Non-pigmented ciliary epithelial cell (primary cell): ENCODE measurements around the gene RPTOR.

ENCODE experiments used
- DNase-seq: peaks from one replicate; pipeline ENCODE4 v3.0.0-alpha.2; 2010; ENCODE audit warnings: low read depth

RPTOR gene

DNA sequence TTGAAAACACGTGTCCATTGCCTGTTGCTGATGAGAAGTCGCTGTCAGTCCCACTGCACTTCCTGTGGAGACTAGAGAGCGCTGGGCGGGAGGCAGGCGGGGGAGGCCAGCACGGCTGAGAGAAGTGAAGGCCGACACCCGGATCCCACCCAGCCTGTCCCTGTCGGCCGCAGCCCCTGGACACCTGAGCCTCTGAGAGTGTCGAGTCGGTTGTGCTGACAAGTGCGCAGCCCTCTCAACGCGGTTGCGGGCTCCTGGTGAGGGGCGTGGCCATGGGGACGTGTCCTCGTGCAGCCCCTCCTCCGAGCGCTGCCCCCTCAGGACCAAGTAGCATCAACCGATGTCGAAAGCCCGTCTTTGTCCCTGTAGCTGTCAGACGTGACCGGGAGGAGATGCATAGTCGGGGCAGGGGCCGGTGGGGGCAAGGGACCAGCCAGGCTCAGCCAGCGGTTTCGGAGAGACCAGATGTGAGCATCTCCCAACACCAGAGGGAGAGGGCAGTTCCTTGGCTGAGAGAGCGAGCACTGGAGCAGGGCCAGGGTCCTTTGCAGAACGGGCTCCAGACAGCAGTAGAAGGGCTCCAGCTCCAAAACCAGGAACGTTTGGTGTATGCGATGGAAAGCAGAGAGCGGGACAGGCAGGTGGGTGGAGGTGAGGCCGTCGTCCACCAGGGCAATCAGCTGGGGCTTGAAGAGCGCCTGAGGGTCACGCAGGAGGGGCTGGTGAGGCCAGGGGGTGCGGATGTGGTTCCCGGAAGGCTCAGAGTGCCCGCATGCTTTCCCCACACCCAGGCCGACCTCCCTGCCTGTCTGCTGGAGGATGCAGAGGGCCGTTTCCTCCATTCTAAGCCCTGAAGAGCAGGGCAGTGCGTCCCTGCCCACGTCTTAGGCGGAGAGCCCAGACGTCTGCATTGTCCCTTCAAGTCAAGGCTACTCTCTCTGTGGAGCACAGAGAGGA is 403.7 kb downstream of the RPTOR start:
- DNase-seq = no peak

DNA sequence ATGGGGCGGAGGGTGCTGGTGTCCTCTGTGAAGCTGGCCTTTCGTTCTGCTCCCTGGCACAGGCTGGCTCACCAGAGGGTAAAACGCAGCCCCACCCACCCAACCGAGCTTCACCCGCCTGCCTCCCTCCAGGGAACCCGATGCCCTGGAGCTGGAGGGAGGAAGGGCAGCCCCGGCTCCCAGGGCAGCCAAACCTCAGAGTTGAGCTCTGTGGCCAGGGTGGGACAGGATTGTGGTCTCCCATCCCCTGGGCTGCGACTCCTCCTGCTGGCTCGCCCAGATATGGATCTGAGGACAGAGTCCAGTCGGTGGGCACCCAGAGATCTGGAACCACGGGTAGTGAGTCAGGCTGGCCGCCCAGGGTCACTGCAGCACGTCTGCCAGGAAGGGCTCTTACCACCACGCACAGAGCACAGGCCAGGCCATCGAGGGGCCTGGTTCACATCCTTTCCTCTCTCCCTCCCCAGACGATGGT is 404.4 kb downstream of the RPTOR start:
- no peak for DNase-seq

DNA sequence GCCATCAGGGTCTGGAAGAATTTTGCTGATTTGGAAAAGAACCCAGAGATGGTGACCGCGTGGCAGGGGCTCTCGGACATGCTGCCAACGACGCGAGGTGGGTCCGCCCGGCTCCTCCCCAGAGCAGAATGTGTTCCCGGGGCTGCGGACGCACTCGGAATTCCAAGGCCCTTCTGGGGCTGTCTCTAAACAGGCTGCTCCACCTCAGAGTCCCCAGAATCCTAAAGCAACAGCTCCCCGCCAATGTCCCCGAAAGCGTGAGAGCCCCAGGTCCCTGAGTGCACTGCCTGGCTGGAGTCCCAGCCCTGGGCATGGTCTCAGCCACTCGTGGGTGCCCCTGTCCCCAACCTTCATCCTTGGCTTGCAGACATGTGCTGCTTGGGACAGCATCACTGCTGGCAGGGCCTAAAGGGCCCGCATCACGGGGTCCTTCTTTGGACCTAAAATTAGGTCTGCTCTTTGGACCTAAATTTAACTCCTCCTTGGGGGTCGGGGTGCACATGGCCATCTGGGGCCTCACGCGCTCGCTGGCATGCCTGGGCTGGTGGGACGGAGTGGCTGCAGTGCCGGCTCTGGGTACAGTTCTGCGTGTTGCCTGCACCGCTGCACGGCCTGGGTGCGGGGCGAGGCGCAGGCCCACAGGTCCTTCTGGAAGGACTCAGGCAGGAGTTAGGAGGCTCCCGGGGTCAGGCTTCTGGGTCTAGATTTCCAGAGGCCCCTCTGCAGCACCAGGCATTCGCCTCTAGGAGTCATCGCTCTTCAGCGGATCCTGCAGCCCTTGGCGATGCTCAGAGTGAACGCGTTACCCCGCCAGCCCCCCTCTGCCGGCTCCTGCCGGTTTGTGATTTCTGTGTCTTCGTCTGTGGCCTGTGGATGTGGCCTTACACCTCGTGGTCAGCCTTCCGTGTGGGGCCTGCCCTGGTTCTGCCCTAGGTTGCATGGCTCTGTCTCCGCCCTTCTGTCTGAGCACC is 405.1 kb downstream of the RPTOR start:
- no peak for DNase-seq

DNA sequence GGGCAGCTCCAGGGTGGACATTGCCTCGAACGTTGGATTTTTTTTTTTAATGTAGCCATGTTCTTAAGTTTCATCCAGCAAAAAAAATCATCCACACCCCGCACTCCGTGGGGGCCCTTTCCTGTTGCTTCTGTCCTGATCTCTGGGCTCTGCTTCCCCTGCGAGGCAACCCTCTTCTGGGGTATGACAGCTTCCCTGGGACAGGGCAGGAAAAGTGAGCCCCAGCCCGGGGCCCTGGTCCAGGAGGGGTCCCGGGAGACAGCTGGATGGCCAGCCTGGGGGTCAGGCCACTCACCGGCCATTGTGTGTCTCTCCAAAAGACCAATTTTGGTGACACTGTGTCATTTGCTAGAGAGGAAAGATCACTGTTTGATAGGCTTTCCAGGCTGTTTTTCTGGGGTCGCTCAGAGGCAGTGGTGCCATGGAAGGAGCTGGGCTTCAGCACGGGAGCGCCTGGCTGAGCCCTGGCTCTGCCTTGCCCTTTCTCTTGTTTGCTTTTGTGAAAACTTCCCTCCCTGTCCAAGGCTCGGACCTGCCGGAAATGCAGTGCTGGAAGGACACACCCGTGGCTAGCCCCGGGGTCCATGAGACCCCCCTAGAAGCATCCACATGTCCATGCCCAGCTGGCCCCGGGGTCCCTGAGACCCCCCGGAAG is 406.0 kb downstream of the RPTOR start:
- no peak for DNase-seq

DNA sequence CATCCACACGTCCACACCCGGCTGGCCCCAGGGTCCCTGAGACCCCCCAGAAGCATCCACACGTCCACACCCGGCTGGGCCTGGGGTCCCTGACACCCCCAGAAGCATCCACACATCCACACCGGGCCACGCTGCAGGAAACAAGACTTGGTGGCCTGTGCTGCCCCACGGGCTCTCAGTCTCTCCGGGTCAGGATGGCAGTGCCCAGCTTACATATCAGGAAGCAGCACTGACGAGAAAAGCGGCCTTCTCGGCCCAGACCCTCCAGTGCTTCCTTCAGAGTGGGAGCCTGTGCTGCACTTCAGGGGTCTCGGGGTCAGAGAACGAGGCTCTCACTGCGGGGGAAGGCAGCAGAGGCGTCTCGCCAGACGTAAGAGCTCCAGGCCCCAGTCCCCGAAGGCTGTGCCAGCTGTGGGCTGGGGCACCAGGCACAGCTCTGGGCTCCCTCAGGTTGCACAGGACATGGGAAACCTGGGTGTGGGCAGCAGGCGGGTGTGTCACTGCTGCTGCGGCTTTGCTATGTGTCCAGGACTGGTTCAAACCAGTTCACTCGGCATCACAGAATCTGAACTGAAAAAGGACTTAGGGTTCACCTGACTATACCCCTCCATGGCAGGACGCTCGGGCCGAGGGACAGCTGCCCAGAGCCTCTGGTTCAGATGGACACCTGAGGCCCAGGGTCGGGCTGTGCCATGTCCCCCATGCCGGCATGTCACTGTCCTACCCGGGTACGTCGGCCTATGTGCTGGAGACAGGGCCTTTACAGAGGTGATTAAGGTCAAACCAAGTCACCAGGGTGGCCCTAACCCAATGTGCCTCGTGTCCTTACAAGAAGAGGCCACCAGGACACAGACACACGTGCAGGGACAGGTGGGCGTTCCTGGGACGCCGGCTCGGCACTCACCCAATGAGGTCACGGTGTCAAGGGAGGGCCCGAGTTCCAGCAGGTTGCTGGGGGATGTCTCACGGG is 406.8 kb downstream of the RPTOR start:
- DNase-seq = no peak

DNA sequence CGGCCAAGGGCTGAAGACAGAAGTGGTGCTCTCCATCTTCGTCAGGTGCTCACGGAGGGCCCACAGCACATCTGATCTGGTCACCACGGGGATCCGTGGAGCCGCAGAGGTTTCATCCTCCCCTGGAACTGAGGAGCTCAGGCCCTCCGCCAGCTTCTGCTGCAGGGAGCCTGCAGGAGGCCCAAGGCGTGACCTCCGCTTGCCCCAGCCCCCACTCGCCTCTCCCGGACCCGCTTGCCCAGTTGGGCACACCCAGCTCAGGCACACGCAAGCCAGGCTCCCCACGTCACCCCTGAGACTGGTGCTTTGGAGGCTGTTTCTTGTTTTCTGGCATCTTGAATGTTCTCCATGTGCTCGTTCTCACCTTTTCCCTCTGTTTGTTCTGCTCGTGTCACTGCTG is 407.7 kb downstream of the RPTOR start:
- no peak for DNase-seq

DNA sequence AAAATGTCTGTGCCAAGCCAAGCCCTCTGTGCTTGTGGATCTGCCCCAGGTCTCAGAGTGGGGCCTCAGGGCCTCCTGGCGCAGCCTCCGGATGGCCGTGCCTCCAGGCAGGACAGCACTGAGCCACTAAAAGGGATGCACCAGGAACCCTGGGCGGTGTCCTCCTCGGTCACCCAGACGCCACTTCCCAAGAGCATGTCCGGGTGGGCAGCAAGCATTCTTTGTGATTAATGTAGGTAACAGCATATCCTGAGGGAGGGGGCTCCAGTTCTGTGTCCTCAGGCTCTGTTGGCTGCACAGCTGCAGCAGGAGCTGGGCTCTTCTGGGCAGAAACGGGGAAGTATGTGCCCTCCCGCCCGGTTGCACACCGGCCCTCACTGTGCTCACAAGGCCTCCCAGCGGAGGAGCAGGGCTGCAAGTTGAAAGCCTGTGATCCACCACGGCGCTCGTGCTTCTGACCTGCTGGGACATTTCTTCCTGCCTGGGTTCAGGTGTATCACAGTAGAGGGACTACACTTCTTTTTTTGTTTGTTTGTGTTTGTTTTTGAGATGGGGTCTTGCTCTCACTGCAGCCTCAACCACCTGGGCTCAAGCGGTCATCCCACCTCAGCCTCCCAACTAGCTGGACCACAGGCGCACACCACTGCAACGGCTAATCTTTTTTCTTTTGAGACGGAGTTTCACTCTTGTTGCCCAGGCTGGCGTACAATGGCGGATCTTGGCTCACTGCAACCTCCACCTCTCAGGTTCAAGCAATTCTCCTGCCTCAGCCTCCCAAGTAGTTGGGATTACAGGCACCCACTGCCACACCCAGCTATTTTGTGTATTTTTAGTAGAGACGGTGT is 409.1 kb downstream of the RPTOR start:
- DNase-seq = no peak

DNA sequence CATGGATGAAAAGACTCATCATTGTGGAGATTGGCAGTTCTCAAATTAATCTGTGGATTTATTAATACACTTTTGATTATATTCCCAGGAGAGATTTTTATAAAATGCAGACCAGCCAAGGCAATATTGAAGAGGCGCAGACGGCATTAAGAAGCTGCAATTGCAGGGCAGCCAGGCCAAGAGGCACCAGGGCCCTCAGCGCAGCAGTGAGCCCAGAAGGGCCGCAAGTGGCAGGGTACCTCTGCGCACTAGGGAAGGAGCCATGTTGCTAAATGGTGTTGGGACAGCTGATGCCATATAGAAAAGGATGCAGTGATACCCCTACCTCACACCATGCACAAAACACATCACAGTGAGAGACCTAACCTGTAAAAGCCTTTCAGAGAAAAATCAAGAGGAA is 410.4 kb downstream of the RPTOR start:
- DNase-seq = no peak

DNA sequence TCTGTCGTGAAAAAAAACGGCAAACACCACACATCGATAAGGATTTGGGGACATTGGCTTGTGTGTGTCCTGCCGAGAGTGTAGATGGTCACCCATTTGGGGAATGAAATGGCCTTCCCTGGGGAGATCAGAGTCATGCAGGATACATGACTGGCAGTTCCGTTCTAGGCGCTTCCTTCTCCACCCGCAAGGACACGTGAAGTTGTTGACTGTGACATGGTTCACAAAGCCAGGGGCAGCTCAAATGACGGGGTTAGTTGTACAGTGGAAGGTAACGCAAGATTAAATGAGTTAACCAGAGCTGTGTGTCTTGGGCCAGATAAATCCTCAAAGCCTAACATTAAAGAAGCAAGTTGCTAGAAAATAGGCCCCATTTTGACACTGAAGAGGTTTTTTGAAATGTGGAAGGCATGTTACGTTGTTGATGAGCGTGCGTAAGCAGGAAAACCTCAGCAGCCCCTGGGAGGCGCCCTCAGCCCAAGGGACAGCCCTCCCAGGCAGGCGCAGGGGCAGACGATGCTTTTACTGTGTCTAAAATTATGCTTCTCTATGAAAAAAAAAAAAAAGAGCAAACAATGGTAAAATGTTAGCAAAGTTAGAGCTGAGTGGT is 411.1 kb downstream of the RPTOR start:
- no peak for DNase-seq

DNA sequence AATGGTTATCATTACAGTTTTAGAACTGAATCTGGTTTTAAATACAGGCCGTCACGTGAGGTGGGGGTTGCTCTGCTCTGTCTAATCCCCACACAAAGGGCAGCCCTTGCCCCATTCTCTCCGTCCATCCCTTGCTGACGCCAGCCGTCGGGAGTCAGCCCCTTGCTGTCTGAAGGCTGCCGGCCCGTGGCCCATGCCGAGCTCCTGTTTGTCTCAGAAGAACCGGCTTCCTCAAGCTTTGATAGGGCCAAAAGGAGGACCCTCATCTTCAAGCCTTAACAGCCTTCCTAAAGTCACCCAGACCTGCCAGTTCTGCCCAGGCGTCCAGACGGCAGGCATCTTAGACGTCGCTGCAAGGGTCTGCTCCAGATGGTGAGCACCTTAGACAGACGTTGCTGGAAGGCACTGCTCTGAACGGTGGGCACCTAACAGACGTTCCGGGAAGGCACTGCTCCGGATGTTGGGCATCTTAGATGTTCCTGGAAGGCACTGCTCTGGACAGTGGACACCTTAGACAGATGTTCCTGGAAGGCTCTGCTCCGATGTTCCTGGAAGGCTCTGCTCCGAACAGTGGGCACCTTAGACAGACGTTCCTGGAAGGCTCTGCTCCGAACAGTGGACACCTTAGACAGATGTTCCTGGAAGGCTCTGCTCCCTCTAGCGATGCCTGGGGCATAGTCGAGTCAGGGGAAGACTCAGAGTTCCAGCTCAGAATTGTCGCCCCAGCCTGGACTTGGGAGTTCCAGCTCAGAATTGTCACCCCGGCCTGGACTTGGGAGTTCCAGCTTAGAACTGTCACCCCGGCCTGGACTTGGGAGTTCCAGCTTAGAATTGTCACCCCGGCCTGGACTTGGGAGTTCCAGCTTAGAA is 411.9 kb downstream of the RPTOR start:
- no peak for DNase-seq

DNA sequence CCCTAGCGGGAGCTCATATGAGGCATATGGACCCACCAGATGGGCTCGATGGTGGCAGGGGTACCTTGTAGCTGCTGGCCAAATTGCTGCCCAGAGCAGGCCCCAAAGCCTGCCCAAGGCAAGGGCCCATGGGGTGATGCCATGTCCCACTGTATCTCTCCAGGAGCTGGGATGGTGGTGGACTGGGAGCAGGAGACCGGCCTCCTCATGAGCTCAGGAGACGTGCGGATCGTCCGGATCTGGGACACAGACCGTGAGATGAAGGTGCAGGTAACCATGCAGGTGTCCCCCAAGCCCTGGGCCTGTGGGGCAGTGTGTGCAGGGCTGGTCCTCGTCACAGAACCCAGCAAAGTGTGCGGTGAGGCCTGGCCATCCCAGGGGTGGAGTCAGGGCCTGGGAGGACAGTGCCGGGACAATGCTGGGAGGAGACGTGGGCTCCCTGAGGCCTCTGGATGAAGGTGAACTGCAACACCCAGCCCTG is 412.9 kb downstream of the RPTOR start:
- no peak for DNase-seq

DNA sequence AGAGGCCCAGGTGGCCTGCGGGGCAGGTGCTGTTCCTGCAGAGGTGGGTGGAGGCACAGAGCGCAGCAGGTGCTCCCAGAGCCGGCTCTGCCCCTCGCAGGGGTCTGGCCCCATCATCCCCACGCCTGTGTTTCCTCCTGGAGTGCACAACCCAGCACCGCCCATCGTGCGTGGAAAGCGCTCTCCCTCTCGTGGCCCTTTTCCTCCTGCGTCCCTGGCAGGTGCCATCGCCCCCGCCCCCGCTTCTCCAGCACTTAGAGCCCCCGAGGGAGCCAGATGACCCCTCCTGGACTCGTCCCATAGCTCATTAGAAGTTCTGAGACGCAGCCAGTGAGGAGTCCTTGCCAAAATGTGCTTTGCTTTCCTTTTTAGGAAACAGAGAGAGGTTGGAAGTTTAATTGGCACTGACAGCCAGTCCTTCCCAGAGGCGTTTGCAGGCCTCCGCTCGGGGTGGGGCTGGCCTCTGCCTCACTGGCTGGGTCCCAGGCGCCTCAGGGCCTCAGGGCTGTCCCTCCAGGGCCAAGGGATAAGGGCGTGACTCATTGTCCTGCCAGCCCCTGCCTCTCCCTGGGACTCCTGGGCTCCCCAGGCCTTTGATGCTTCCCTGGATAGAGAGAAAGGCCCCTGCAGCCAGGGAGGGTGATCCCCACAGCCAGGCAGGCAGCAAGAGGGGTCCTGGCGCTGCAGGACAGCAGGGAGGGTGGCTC is 414.8 kb downstream of the RPTOR start:
- DNase-seq = no peak

DNA sequence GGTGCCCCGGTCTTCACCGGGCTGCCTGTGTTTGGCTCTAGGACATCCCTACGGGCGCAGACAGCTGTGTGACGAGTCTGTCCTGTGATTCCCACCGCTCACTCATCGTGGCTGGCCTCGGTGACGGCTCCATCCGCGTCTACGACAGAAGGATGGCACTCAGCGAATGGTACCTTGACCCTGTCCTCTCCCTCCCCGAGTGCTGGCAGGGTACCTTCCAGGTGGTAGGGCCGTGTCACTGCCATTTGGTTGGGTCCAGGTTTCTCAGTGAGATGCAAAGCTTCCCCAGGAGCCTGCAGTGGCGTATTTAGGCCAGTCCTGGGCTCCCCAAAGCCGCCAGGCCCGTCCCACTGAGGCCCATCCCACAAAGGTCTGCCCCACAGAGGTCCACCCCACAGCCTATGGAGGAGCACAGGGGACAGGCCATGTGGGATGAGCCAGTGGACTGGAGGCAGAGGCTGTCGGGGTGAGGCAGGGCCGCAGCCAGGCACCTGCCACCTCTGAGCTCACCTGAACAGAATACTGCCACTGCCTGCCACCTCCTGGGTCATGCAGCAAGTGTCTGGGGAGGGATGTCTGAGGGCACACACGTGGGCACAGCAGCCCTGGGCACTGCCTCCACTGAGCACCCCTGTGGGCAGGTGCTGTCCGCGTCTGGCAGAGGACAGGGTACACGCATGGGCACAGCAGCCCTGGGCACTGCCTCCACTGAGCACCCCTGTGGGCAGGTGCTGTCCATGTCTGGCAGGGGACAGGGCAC is 415.6 kb downstream of the RPTOR start:
- DNase-seq = no peak

DNA sequence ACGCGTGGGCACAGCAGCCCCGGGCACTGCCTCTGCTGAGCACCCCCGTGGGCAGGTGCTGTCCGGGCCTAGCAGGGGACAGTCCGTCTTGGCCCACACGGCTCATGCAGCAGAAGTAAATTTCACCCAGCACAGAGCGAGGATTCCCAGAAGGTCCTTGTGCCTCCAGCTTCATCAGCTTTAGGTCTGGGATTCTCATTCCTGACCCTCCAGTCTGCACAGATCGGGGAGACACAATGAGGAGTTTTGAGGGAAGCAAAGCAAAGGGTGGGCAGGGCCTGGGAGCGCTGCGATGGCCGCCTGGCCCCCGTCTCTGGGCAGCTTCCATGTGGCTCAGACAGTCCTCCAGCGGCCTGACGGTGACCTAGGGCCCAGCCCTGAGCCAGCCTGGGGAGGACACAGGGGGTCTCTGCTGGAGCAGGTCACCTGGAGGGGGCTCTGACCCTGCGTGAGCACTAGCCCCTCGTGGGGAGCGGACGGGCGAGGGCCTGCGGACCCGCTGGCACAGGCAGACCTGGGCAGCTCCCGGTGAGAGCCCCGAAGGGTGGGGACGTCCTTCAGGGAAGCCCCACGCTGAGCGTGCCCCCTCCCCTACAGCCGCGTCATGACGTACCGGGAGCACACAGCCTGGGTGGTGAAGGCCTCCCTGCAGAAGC is 416.3 kb downstream of the RPTOR start:
- DNase-seq = no peak

DNA sequence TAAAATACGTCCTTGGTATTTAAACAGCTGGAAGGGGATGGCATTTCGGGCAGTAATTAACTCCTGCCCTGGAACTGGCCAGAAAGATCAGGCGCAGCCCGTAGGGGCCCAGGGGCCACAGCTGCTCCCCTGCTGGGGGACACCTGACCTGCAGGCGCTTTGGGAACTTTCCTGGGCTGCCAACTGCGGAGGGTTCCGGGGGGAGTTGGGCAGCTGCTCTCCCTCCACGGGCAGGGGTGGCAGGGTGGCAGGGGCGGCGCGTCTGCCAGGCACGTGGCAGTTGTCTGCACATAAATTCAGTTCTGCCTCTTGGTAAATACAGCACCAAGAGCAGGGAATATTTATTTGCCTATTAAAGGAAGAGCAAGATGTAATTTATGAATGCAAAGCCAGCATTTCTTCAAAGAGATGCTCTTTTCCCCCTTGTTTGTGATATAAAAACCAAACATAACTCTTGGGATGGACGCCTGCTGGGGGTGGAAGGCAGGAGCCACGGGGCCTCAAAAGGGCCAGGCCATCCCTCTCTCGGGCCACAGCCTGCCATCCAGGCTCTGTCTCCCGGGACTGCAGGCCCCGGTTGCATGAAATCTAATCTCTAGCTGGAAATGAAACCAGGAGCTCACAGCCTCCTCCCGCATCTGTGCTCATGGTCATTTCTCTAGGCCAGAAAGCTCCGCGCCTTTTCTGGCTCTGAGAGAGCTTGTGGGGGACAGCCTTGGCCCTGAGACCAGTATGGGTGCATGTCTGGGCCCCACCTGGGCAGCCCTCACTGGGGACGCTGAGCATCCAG is 417.1 kb downstream of the RPTOR start:
- DNase-seq = no peak
